ENCODE data around the gene NXNL1.

Gene NXNL1

GRCh38 chr19:17490411-17490810 lies 29.7 kb upstream of the NXNL1 start:
- no peak overlapping the region for H3K27ac ChIP-seq
- no peak for TF ChIP-seq CTCF (conservative IDR thresholded peaks at IDR 0.05)

GRCh38 chr19:17489392-17490030 lies 28.8 kb upstream of the NXNL1 start:
- peak; percentile 37 for TF ChIP-seq CTCF (conservative IDR thresholded peaks at IDR 0.05)
- peak overlapping the region; percentile 54; the same call in 1 of the 2 replicates for H3K27ac ChIP-seq

GRCh38 chr19:17488593-17489391 lies 28.1 kb upstream of the NXNL1 start:
- H3K27ac ChIP-seq: peak overlapping the region; percentile 54
- TF ChIP-seq CTCF (conservative IDR thresholded peaks at IDR 0.05): peak; percentile 75

GRCh38 chr19:17487284-17488121 lies 26.8 kb upstream of the NXNL1 start:
- peak overlapping the region; percentile 54; the same call in 1 of the 2 replicates for H3K27ac ChIP-seq
- TF ChIP-seq CTCF (conservative IDR thresholded peaks at IDR 0.05): no peak

GRCh38 chr19:17486545-17487240 lies 26.0 kb upstream of the NXNL1 start:
- H3K27ac ChIP-seq: no peak overlapping the region
- no peak for TF ChIP-seq CTCF (conservative IDR thresholded peaks at IDR 0.05)

- no peak overlapping the region for H3K27ac ChIP-seq
- no peak for TF ChIP-seq CTCF (conservative IDR thresholded peaks at IDR 0.05)
Observed at GRCh38 chr19:17484520-17485185, 23.9 kb upstream of the NXNL1 start.

Measured in VCaP (cell line).